Type B pancreatic cell (in vitro differentiated cells): Measurements from ENCODE around the gene CYP4Z1. TPM values are rescaled to one million over a fixed set of nuclear protein-coding genes. Genes with fewer than 3 reads are reported as not detected.

ENCODE experiments used
- DNase-seq: peaks from one replicate; pipeline ENCODE4 v3.0.0; 2021; ENCODE audit warnings: mixed read lengths; ENCODE audit not compliant: unreplicated experiment; ENCODE audit errors: extremely low spot score
- H3K27ac Mint-ChIP-seq: 2 replicates; pipeline ENCODE4 v1.8.0; 2021; ENCODE audit warnings: mild to moderate bottlenecking, mixed read lengths
- H3K27me3 Mint-ChIP-seq: 2 replicates; pipeline ENCODE4 v1.8.0; 2021; ENCODE audit warnings: mixed read lengths
- H3K36me3 Mint-ChIP-seq: 2 replicates; pipeline ENCODE4 v1.8.0; 2021; ENCODE audit warnings: mixed read lengths
- H3K4me1 Mint-ChIP-seq: one replicate; pipeline ENCODE4 v1.8.0; 2021; ENCODE audit warnings: mixed read lengths; ENCODE audit not compliant: unreplicated experiment
- H3K4me3 Mint-ChIP-seq: 2 replicates; pipeline ENCODE4 v1.8.0; 2021; ENCODE audit warnings: mild to moderate bottlenecking, mixed read lengths
- H3K9me3 Mint-ChIP-seq: 2 replicates; pipeline ENCODE4 v1.8.0; 2021; ENCODE audit warnings: mixed read lengths
- CTCF ChIP-seq: fragments of 200-600 bp; sonication (generic); conservative IDR thresholded peaks from 2 replicates; pipeline ENCODE4 v1.5.0; 2021; ENCODE audit warnings: antibody characterized with exemption, mild to moderate bottlenecking
- total RNA-seq: library from RNA; stranded (reverse); gene quantifications from 2 replicates; pipeline ENCODE4 v1.2.1, GENCODE V29; 2021; ENCODE audit warnings: low replicate concordance

The CYP4Z1 gene
- total RNA-seq, 1 donor from 2014 or later, result not detected

DNA sequence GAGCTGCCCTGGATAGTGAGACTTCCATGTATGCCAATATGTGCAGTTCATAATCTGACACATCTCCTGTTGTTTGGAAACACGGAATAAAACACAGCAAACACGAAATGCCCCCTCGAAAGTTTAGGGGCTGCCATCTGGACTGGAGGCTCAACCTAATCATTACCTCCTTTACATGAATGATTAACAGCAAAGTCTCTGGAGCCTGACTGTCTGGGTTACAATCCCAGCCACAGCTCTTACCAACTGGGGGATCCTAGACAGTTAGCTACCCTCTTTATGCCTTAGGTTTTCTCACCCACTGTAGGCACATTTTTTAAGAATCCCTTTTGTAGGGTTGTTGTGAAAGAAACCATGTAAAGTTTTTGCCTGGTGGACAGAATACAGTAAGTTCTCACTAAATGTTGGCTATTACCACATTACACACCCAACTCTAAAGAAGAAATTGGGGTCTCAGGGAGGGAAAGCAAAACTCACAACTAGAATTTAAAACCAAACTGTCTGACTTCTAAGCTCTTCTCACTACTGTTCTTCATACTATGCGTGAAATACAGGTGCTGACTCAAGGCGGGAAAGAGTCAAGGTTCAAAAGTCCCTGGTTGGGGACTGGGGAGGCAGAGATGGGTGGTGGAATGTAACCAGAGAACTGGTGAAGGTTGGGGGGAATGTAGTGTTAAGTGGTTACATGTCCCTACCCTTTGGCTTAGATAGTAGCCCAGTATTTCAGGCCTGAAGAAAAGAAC lies 94.4 kb downstream of the CYP4Z1 start:
- H3K9me3 Mint-ChIP-seq, result peaks cover 4% of the 10 kb centered on the region
- peaks cover 7% of the 10 kb centered on the region for H3K27me3 Mint-ChIP-seq
- no peak overlapping the region for H3K4me3 Mint-ChIP-seq
- TF ChIP-seq CTCF, result no peak
- no peak for DNase-seq
- H3K36me3 Mint-ChIP-seq, result no peaks in the 10 kb centered on the region
- H3K4me1 Mint-ChIP-seq, result no peaks in the 10 kb centered on the region
- H3K27ac Mint-ChIP-seq, result no peak overlapping the region

- DNase-seq, result no peak
- Mint-ChIP-seq H3K36me3 (no peaks in the 10 kb centered on the region), H3K4me1 (no peaks in the 10 kb centered on the region), H3K27ac (no peak overlapping the region), H3K9me3 (peaks cover 4% of the 10 kb centered on the region), H3K27me3 (peaks cover 15% of the 10 kb centered on the region), H3K4me3 (no peak overlapping the region)
- no peak for TF ChIP-seq CTCF
Measured at GRCh38 chr1:47164552-47164951, 97.5 kb downstream of the CYP4Z1 start.

Other genes with a start within 250 kb of the CYP4Z1 start
- gene CYP4A11, start 125.8 kb upstream of the CYP4Z1 start, total RNA-seq, result not detected in 2 replicates
- gene CYP4X1, start 43.6 kb upstream of the CYP4Z1 start, total RNA-seq, result 0.31 and 1.8 TPM in 2 replicates
- not detected in 2 replicates for gene CYP4A22, start 70.2 kb downstream of the CYP4Z1 start, total RNA-seq
- gene PDZK1IP1, start 122.8 kb downstream of the CYP4Z1 start, total RNA-seq, result not detected in 2 replicates
- not detected in 2 replicates for gene TAL1, start 165.0 kb downstream of the CYP4Z1 start, total RNA-seq
- 7.4 and 19.7 TPM in 2 replicates for gene STIL, start 246.9 kb downstream of the CYP4Z1 start, total RNA-seq